Mesenchymal stem cell (in vitro differentiated cells and primary cell): ENCODE results near the gene FBXW8.

ENCODE experiments used
- DNase-seq: peaks from one replicate; pipeline ENCODE4 v3.0.0-alpha.2; 2013
- H2AFZ ChIP-seq: one replicate; pipeline ENCODE4 v1.6.1; 2013; ENCODE audit warnings: low read depth, mild to moderate bottlenecking, control low read depth, inconsistent platforms, low read length, moderate library complexity
- H2AK5ac ChIP-seq: 2 replicates; pipeline ENCODE4 v1.6.1; 2013; ENCODE audit warnings: low read length, moderate library complexity, mild to moderate bottlenecking, inconsistent platforms; ENCODE audit not compliant: severe bottlenecking
- H2BK120ac ChIP-seq: one replicate; pipeline ENCODE4 v1.6.1; 2013; ENCODE audit warnings: low read depth, mild to moderate bottlenecking, inconsistent platforms, low read length, moderate library complexity
- H2BK12ac ChIP-seq, 2 experiments: one replicate each; pipeline ENCODE4 v1.6.1; 2013; ENCODE audit warnings: inconsistent platforms in 2 of 2, low read length in 2 of 2, mild to moderate bottlenecking in 2 of 2, moderate library complexity in 2 of 2, control low read depth in 1 of 2
- H2BK15ac ChIP-seq: one replicate; pipeline ENCODE4 v1.6.1; 2013; ENCODE audit warnings: mild to moderate bottlenecking, low read depth, inconsistent platforms; ENCODE audit not compliant: poor library complexity, severe bottlenecking
- H2BK5ac ChIP-seq: 2 replicates; pipeline ENCODE4 v1.6.1; 2013; ENCODE audit warnings: low read depth, mild to moderate bottlenecking, low read length, control low read depth, inconsistent platforms; ENCODE audit not compliant: poor library complexity, severe bottlenecking
- H3K14ac ChIP-seq, 2 experiments: one replicate each; pipeline ENCODE4 v1.6.1; 2013; ENCODE audit warnings: inconsistent platforms in 2 of 2, low read length in 2 of 2, control low read depth in 1 of 2, mild to moderate bottlenecking in 1 of 2, moderate library complexity in 1 of 2
- H3K18ac ChIP-seq, 2 experiments: one replicate each; pipeline ENCODE4 v1.6.1; 2013; ENCODE audit warnings: inconsistent platforms in 2 of 2, low read length in 2 of 2, control low read depth in 1 of 2, low read depth in 1 of 2, mild to moderate bottlenecking in 1 of 2
- H3K23ac ChIP-seq, 2 experiments: one replicate each; pipeline ENCODE4 v1.6.1; 2013; ENCODE audit warnings: inconsistent platforms in 2 of 2, low read length in 2 of 2, mild to moderate bottlenecking in 2 of 2, moderate library complexity in 2 of 2, control low read depth in 1 of 2
- H3K27ac ChIP-seq: 2 replicates; pipeline ENCODE4 v1.5.1; 2013; ENCODE audit warnings: mild to moderate bottlenecking, moderate library complexity, low read length, control low read depth, inconsistent platforms; ENCODE audit not compliant: poor library complexity, severe bottlenecking
- H3K27me3 ChIP-seq, 2 experiments: 2 replicates each; pipeline versions ENCODE4 v1.6.1 to v1.7.0; 2013; ENCODE audit warnings: low read length in 2 of 2, mild to moderate bottlenecking in 2 of 2, moderate library complexity in 2 of 2, control low read depth in 1 of 2, inconsistent platforms in 1 of 2; ENCODE audit not compliant: control insufficient read depth in 1 of 2, insufficient read depth in 1 of 2
- H3K36me3 ChIP-seq, 2 experiments: 2 replicates each; pipeline versions ENCODE4 v1.6.1 to v1.7.0; 2013; ENCODE audit warnings: low read length in 2 of 2, control low read depth in 1 of 2, inconsistent platforms in 1 of 2, low read depth in 1 of 2, mild to moderate bottlenecking in 1 of 2; ENCODE audit not compliant: insufficient read depth in 2 of 2, control insufficient read depth in 1 of 2
- H3K4ac ChIP-seq, 2 experiments: one replicate each; pipeline ENCODE4 v1.6.1; 2013; ENCODE audit warnings: inconsistent platforms in 2 of 2, low read length in 2 of 2, mild to moderate bottlenecking in 2 of 2, moderate library complexity in 2 of 2, control low read depth in 1 of 2, low read depth in 1 of 2
- H3K4me1 ChIP-seq: 2 replicates; pipeline ENCODE4 v1.6.1; 2013; ENCODE audit warnings: low read depth, low read length, control low read depth; ENCODE audit not compliant: control insufficient read depth, insufficient read depth
- H3K4me2 ChIP-seq: 2 replicates; pipeline ENCODE4 v1.6.1; 2013; ENCODE audit warnings: low read length, mild to moderate bottlenecking, inconsistent platforms; ENCODE audit not compliant: poor library complexity, severe bottlenecking
- H3K4me3 ChIP-seq, 2 experiments: 2 replicates each; pipeline versions ENCODE4 v1.5.1 to v1.7.0; 2013; ENCODE audit warnings: low read length in 2 of 2, mild to moderate bottlenecking in 2 of 2, control low read depth in 1 of 2, low read depth in 1 of 2; ENCODE audit not compliant: insufficient read depth in 1 of 2
- H3K79me1 ChIP-seq: replicated peaks from 2 replicates; pipeline ENCODE4 v1.6.1; 2013; ENCODE audit warnings: mild to moderate bottlenecking, control low read depth, low read length, inconsistent platforms; ENCODE audit not compliant: poor library complexity, severe bottlenecking
- H3K9ac ChIP-seq: 2 replicates; pipeline ENCODE4 v1.7.0; 2013; ENCODE audit warnings: mild to moderate bottlenecking, low read length, moderate library complexity
- H3K9me3 ChIP-seq: 2 replicates; pipeline ENCODE4 v1.7.0; 2013; ENCODE audit warnings: mild to moderate bottlenecking, low read length; ENCODE audit not compliant: control insufficient read depth
- H4K8ac ChIP-seq: one replicate; pipeline ENCODE4 v1.6.1; 2013; ENCODE audit warnings: inconsistent platforms, mild to moderate bottlenecking, low read length, moderate library complexity
- H4K91ac ChIP-seq: one replicate; pipeline ENCODE4 v1.6.1; 2013; ENCODE audit warnings: mild to moderate bottlenecking, low read length, inconsistent platforms
- WGBS: methylation state at CpG from one replicate; pipeline ENCODE4 v1.1.7; 2013; ENCODE audit warnings: mixed read lengths; 5-methylcytosine and 5-hydroxymethylcytosine counted together

The FBXW8 gene

DNA sequence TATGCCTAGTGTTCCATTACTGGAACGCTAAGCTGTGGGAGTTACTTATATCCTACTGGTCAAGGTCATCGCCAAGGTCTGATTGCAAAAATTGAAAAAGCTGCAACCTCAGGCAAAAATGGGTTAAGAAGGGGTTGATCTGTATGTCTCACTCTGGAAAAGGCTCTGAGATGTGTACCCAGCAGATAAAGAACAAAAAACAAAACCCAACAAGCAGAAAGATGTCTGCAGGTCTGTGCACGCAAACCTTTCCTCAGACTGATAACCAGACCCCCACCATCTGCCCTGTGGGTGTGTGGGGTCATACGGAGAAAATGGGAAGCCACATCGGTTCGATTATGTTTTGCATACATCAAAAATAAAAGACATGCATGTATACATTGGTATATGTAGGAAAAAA lies 132.1 kb downstream of the FBXW8 start:
- Histone ChIP-seq H3K4me3 (no peak overlapping the region), H2BK120ac (no peak overlapping the region), H2BK5ac (no peak overlapping the region), H3K27me3 (peaks cover 9 to 48% of the 10 kb centered on the region in 2 experiments), H3K27ac (no peak overlapping the region), H3K14ac (no peak overlapping the region), H3K36me3 (no peaks in the 10 kb centered on the region), H3K18ac (no peak overlapping the region), H3K9ac (no peak overlapping the region), H4K91ac (no peak overlapping the region), H4K8ac (no peak overlapping the region), H2AFZ (no peak overlapping the region), H2BK15ac (no peak overlapping the region), H3K4ac (no peak overlapping the region), H3K4me1 (peaks cover 9% of the 10 kb centered on the region), H2AK5ac (no peak overlapping the region), H3K4me2 (no peak overlapping the region), H2BK12ac (no peak overlapping the region), H3K9me3 (no peaks in the 10 kb centered on the region), H3K79me1 (no peaks in the 10 kb centered on the region), H3K23ac (no peak overlapping the region)
- WGBS = 95% methylated on average over 2 of the region's 6 CpGs
- no peak for DNase-seq

GRCh38 chr12:117044311-117044710 lies 133.6 kb downstream of the FBXW8 start:
- no peak overlapping the region for H3K4me3 ChIP-seq
- H2BK5ac ChIP-seq = no peak overlapping the region
- H3K4ac ChIP-seq = no peak overlapping the region
- no peak overlapping the region for H4K8ac ChIP-seq
- peaks cover 15 to 56% of the 10 kb centered on the region in 2 experiments for H3K27me3 ChIP-seq
- no peak overlapping the region for H3K9ac ChIP-seq
- no peak overlapping the region for H3K27ac ChIP-seq
- no peaks in the 10 kb centered on the region for H3K79me1 ChIP-seq
- no peak overlapping the region for H2AK5ac ChIP-seq
- no peak overlapping the region for H3K4me2 ChIP-seq
- no peak overlapping the region for H2AFZ ChIP-seq
- no peaks in the 10 kb centered on the region for H3K36me3 ChIP-seq
- 92% methylated on average over 11 of the region's 11 CpGs for WGBS
- H3K14ac ChIP-seq = no peak overlapping the region
- H2BK120ac ChIP-seq = no peak overlapping the region
- no peak overlapping the region for H4K91ac ChIP-seq
- peaks cover 17% of the 10 kb centered on the region for H3K4me1 ChIP-seq
- no peaks in the 10 kb centered on the region for H3K9me3 ChIP-seq
- no peak overlapping the region for H2BK15ac ChIP-seq
- H2BK12ac ChIP-seq = no peak overlapping the region
- DNase-seq = no peak
- no peak overlapping the region for H3K23ac ChIP-seq
- no peak overlapping the region for H3K18ac ChIP-seq

DNA sequence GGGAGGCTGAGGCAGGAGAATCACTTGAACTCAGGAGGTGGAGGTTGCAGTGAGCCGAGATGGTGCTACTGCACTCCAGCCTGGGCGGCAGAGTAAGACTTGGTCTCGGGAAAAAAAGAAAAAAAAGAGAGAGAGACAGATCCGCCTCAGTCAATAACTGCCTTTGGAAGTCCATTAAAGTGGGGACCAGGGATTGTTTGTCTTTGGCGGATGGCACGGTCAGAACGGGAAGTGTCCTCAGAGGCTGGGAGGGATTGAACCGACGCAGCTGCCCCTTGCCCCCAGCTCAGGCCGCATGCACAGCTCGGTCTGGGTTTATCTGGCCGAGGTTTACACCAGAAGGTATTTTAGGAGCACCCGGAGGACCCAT lies 134.0 kb downstream of the FBXW8 start:
- Histone ChIP-seq H3K14ac (no peak overlapping the region), H2BK15ac (no peak overlapping the region), H4K91ac (no peak overlapping the region), H3K4me2 (no peak overlapping the region), H3K4me1 (peaks cover 17% of the 10 kb centered on the region), H3K4me3 (no peak overlapping the region), H3K18ac (no peak overlapping the region), H3K36me3 (no peaks in the 10 kb centered on the region), H3K27me3 (peaks cover 15 to 53% of the 10 kb centered on the region in 2 experiments), H3K79me1 (no peaks in the 10 kb centered on the region), H2BK5ac (no peak overlapping the region), H2AK5ac (no peak overlapping the region), H2AFZ (no peak overlapping the region), H4K8ac (no peak overlapping the region), H3K27ac (no peak overlapping the region), H3K23ac (no peak overlapping the region), H3K9ac (no peak overlapping the region), H2BK120ac (no peak overlapping the region), H3K9me3 (no peaks in the 10 kb centered on the region), H3K4ac (no peak overlapping the region), H2BK12ac (no peak overlapping the region)
- no peak for DNase-seq
- 87% methylated on average over 12 of the region's 13 CpGs for WGBS

DNA sequence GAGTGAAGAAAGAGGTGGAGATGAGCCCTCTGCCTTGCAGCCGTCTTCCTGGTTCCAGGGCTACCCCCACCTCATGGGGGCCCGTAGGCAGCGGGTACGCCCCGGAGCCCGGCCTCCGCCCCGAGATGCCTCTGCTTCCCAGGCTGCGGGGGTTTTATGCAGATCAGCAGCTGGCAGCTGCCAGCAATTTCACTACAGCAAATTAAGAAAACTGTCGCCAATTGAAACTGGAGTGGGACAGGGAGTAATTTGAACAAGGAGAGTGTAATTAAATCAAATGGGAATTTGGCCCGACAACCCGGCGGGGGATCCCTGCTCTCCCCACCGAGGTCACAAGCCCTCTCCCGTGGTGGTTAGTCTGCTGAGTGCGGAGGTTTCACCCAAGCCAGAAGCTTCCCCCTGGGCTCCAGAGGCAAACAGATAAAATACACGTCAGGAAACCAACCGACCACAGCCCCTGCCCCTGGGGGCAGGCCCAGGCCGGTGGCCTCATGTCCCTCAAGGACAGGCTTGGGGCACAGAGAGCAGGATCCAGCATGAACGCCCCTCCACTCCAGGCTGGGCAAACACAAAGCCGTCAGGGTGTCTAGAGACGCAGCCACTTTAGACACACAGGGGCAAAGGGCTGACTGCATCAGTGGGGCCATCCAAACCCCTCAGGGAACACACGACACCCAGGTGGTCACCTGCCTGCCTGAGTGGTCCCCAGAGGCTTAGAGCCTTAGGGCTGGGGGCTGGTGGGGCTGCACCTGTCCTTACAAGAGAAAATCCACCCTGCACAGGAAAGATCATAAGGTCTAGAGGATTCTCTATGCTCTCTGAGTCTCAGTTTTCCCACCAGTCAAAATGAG lies 134.6 kb downstream of the FBXW8 start:
- H2BK5ac ChIP-seq = no peak overlapping the region
- peaks cover 17% of the 10 kb centered on the region for H3K4me1 ChIP-seq
- H3K18ac ChIP-seq = no peak overlapping the region
- no peak overlapping the region for H4K8ac ChIP-seq
- H3K27ac ChIP-seq = no peak overlapping the region
- no peak overlapping the region for H3K9ac ChIP-seq
- H3K4ac ChIP-seq = no peak overlapping the region
- H3K23ac ChIP-seq = no peak overlapping the region
- no peak for DNase-seq
- no peak overlapping the region for H2AK5ac ChIP-seq
- no peaks in the 10 kb centered on the region for H3K36me3 ChIP-seq
- no peak overlapping the region for H4K91ac ChIP-seq
- peaks cover 18 to 53% of the 10 kb centered on the region in 2 experiments for H3K27me3 ChIP-seq
- no peak overlapping the region for H3K4me2 ChIP-seq
- no peaks in the 10 kb centered on the region for H3K9me3 ChIP-seq
- no peak overlapping the region for H3K14ac ChIP-seq
- no peak overlapping the region for H2BK120ac ChIP-seq
- H3K79me1 ChIP-seq = no peaks in the 10 kb centered on the region
- 70% methylated on average over 23 of the region's 23 CpGs for WGBS
- no peak overlapping the region for H3K4me3 ChIP-seq
- H2BK12ac ChIP-seq = no peak overlapping the region
- peak overlapping the region; percentile 56 for H2BK15ac ChIP-seq
- H2AFZ ChIP-seq = no peak overlapping the region
